GM12878 (cell line): ENCODE results near the gene AKAP12. TPM values are rescaled to one million over a fixed set of nuclear protein-coding genes. Genes with fewer than 3 reads are reported as not detected.

Experiments
- ATAC-seq: fragments of 200-7000 bp; cut with Tn5 transposase; 3 replicates; pipeline ENCODE4 v1.9.1; 2020; ENCODE audit warnings: mild to moderate bottlenecking, moderate library complexity
- BruUV-seq: library from RNA; stranded (reverse); fragments of 400-500 nt; replicated peaks from 2 replicates; lab custom pipeline; 2021; lab: Mats Ljungman, UMichigan
- CTCF ChIA-PET: fragments of 300-600 bp; sonication (Branson Sonifier 250); formaldehyde crosslinking; extraction: SDS; loops from one replicate; lab custom pipeline; 2021; ENCODE audit warnings: inconsistent platforms; lab: Yijun Ruan, JAX
- POLR2A ChIA-PET: fragments of 350-600 bp; formaldehyde crosslinking; extraction: SDS; loops from one replicate; lab custom pipeline; 2021; ENCODE audit warnings: inconsistent platforms; lab: Charles Lee
- RAD21 ChIA-PET: fragments of 300-600 bp; sonication (Branson Sonifier 250); formaldehyde crosslinking; loops from one replicate; lab custom pipeline; 2023; ENCODE audit warnings: antibody characterized with exemption; ENCODE audit not compliant: unreplicated experiment; lab: Charles Lee
- SMC1A ChIA-PET: fragments of 300-600 bp; sonication (Branson Sonifier 250); formaldehyde crosslinking; loops from one replicate; lab custom pipeline; 2023; ENCODE audit not compliant: unreplicated experiment, uncharacterized antibody; lab: Charles Lee
- DNase-seq: peaks from one replicate; pipeline ENCODE4 v3.0.0-alpha.2; 2011; ENCODE audit warnings: low read depth, low spot score
- FAIRE-seq: peaks from 3 replicates; lab custom pipeline; 2011; peaks lifted over from hg19 to GRCh38; lab: Jason Lieb, UNC
- H2AFZ ChIP-seq: 2 replicates; pipeline ENCODE4 v1.6.0; 2011; ENCODE audit warnings: low read depth, low read length, control low read depth; ENCODE audit not compliant: control insufficient read depth
- H3K27ac ChIP-seq: 2 replicates; pipeline ENCODE4 v1.5.1; 2011; ENCODE audit warnings: control low read depth; ENCODE audit not compliant: control insufficient read depth, insufficient read depth
- H3K27me3 ChIP-seq, 2 experiments: replicated peaks in 1 of 2; 2 replicates each; pipeline versions ENCODE4 v1.6.0 to v1.6.1; 2011; ENCODE audit warnings: low read length in 1 of 2; ENCODE audit not compliant: control insufficient read depth in 2 of 2, insufficient read depth in 2 of 2
- H3K36me3 ChIP-seq, 2 experiments: 2 replicates each; pipeline ENCODE4 v1.5.1; 2011; ENCODE audit warnings: low read length in 1 of 2; ENCODE audit not compliant: control insufficient read depth in 2 of 2, insufficient read depth in 2 of 2
- H3K4me1 ChIP-seq: 2 replicates; pipeline ENCODE4 v1.6.1; 2011; ENCODE audit warnings: mild to moderate bottlenecking, low read length, moderate library complexity, mixed read lengths; ENCODE audit not compliant: control insufficient read depth, insufficient read depth
- H3K4me2 ChIP-seq: 2 replicates; pipeline ENCODE4 v1.6.0; 2011; ENCODE audit warnings: control low read depth; ENCODE audit not compliant: control insufficient read depth, insufficient read depth
- H3K4me3 ChIP-seq: fragments of 200-600 bp; sonication (generic); 2 replicates; pipeline ENCODE4 v1.5.1; 2016
- H3K79me2 ChIP-seq: 2 replicates; pipeline ENCODE4 v1.6.0; 2011; ENCODE audit warnings: low read length; ENCODE audit not compliant: control insufficient read depth, insufficient read depth
- H3K9ac ChIP-seq: 2 replicates; pipeline ENCODE4 v1.8.0; 2011; ENCODE audit warnings: low read length, control low read depth, mixed read lengths; ENCODE audit not compliant: control insufficient read depth, insufficient read depth
- H3K9me3 ChIP-seq: replicated peaks from 3 replicates; pipeline ENCODE4 v1.5.1; 2011; ENCODE audit warnings: mild to moderate bottlenecking, low read length; ENCODE audit not compliant: control insufficient read depth, insufficient read depth
- H4K20me1 ChIP-seq: 2 replicates; pipeline ENCODE4 v1.6.0; 2011; ENCODE audit not compliant: control insufficient read depth, insufficient read depth
- ATF3 ChIP-seq: IDR thresholded peaks from 2 replicates; pipeline ENCODE4 v1.6.1; 2011; ENCODE audit warnings: low read depth, mild to moderate bottlenecking, low read length, moderate library complexity, borderline replicate concordance; ENCODE audit errors: extremely low read depth
- BCL11A ChIP-seq: IDR thresholded peaks from 2 replicates; pipeline ENCODE4 v1.6.1; 2011; ENCODE audit warnings: low read depth, low read length
- CREB1 ChIP-seq: IDR thresholded peaks from 2 replicates; pipeline ENCODE4 v1.6.1; 2012; ENCODE audit warnings: low read depth, mild to moderate bottlenecking, inconsistent platforms
- FOS ChIP-seq: IDR thresholded peaks from 3 replicates; pipeline ENCODE4 v1.6.1; 2011; ENCODE audit warnings: borderline replicate concordance; ENCODE audit not compliant: insufficient read length; ENCODE audit errors: extremely low read depth
- MTA3 ChIP-seq: IDR thresholded peaks from 2 replicates; pipeline ENCODE4 v1.6.1; 2012; ENCODE audit warnings: low read length, inconsistent platforms, borderline replicate concordance
- MYB ChIP-seq: fragments of 150-350 bp; IDR thresholded peaks from 2 replicates; pipeline ENCODE4 v1.6.1; 2014; ENCODE audit warnings: mild to moderate bottlenecking, low read depth, low read length, borderline replicate concordance
- MYC ChIP-seq: IDR thresholded peaks from 2 replicates; pipeline ENCODE4 v1.6.1; 2011; ENCODE audit warnings: mild to moderate bottlenecking, low read length, moderate library complexity, inconsistent platforms; ENCODE audit not compliant: insufficient read depth, insufficient replicate concordance, insufficient read length, severe bottlenecking
- SP1 ChIP-seq: IDR thresholded peaks from one replicate; pipeline ENCODE4 v1.6.1; 2011; ENCODE audit warnings: low read depth, low read length
- SRF ChIP-seq, 2 experiments: IDR thresholded peaks; 2 replicates each; pipeline ENCODE4 v1.6.1; 2011; ENCODE audit warnings: low read depth in 2 of 2, low read length in 2 of 2, mild to moderate bottlenecking in 1 of 2, moderate library complexity in 1 of 2
- SUZ12 ChIP-seq: fragments of 200-600 bp; sonication (generic); IDR thresholded peaks from one replicate; pipeline ENCODE4 v1.6.1; 2018; ENCODE audit warnings: antibody characterized with exemption, mild to moderate bottlenecking; ENCODE audit not compliant: unreplicated experiment
- YY1 ChIP-seq: IDR thresholded peaks from 2 replicates; pipeline ENCODE4 v1.6.1; 2011; ENCODE audit warnings: low read depth, mild to moderate bottlenecking, low read length
- ZBED1 ChIP-seq: IDR thresholded peaks from 2 replicates; pipeline ENCODE4 v1.6.1; 2016; ENCODE audit warnings: borderline replicate concordance
- ZNF24 ChIP-seq: fragments of 450-650 bp; IDR thresholded peaks from 2 replicates; pipeline ENCODE4 v1.6.1; 2017; ENCODE audit warnings: antibody characterized with exemption, mild to moderate bottlenecking
- ZNF274 ChIP-seq: IDR thresholded peaks from one replicate; pipeline ENCODE4 v1.8.0; 2011; ENCODE audit not compliant: insufficient read length, insufficient read depth
- ZSCAN29 ChIP-seq: fragments of 450-650 bp; IDR thresholded peaks from 2 replicates; pipeline ENCODE4 v1.6.1; 2017; ENCODE audit warnings: mild to moderate bottlenecking, moderate library complexity
- ZZZ3 ChIP-seq: IDR thresholded peaks from 2 replicates; pipeline ENCODE4 v1.6.1; 2011; ENCODE audit warnings: low read depth; ENCODE audit not compliant: control insufficient read depth, insufficient read length
- WGBS: methylation state at CpG from one replicate; pipeline ENCODE4 v1.1.6; 2016; ENCODE audit warnings: low lambda C conversion rate; ENCODE audit not compliant: insufficient replicate concordance, insufficient coverage; ENCODE audit errors: missing lambda C conversion rate; 5-methylcytosine and 5-hydroxymethylcytosine counted together
- in situ Hi-C: fragments of 300-500 bp; cut with MboI; formaldehyde crosslinking; loops from 9 replicates; pipeline ENCODE4 v1.14.3; 2018; ENCODE audit warnings: mixed read lengths
- intact Hi-C: fragments of 100-400 bp; cut with micrococcal nuclease; formaldehyde crosslinking; loops from one replicate; pipeline ENCODE4 v1.14.2; 2022; ENCODE audit not compliant: unreplicated experiment
- polyA plus RNA-seq, 11 experiments: library from polyadenylated mRNA; depleted of rRNA in 4 of 11; unstranded in 6 of 11; stranded (reverse) in 5 of 11; fragments of >200 nt; fragmentation: Nextera tagmentation in 4 of 11; fragmentation: Illumina TruSeq in 1 of 11; extraction: Ambion mirVana in 4 of 11; extraction: Trizol in 1 of 11; gene quantifications; 1 replicate in 1 of 11; 2 replicates in 10 of 11; pipeline versions ENCODE4 v1.2.1 to v1.2.3, GENCODE V29; 2011 to 2016; ENCODE audit warnings: inconsistent platforms in 2 of 11, missing spikeins in 2 of 11, low read depth in 1 of 11
- total RNA-seq, 4 experiments: library from RNA; depleted of rRNA in 3 of 4; stranded (reverse); fragments of >200 nt in 3 of 4; fragmentation: Illumina TruSeq in 1 of 4; extraction: Trizol in 1 of 4; gene quantifications; 2 replicates each; pipeline versions ENCODE4 v1.2.1 to v1.2.3, GENCODE V29; 2013 to 2021

The AKAP12 gene
- total and polyA plus RNA-seq, 10 of the 15 experiments (the other 5 are each of a cell fraction or from before 2014, with no cell fraction given), result under 0.01 to 0.72 (median 0.06) TPM; not detected in 4

DNA sequence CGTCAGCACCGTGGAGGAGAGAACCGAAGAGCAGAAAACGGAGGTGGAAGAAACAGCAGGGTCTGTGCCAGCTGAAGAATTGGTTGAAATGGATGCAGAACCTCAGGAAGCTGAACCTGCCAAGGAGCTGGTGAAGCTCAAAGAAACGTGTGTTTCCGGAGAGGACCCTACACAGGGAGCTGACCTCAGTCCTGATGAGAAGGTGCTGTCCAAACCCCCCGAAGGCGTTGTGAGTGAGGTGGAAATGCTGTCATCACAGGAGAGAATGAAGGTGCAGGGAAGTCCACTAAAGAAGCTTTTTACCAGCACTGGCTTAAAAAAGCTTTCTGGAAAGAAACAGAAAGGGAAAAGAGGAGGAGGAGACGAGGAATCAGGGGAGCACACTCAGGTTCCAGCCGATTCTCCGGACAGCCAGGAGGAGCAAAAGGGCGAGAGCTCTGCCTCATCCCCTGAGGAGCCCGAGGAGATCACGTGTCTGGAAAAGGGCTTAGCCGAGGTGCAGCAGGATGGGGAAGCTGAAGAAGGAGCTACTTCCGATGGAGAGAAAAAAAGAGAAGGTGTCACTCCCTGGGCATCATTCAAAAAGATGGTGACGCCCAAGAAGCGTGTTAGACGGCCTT is 110.0 kb downstream of the AKAP12 start:
- ChIA-PET RAD21 (no interaction called here), CTCF (interaction anchor here (0.6 to 2.0 kb wide), 4 partner anchors 15 to 335 kb away, joined by 3 to 5 read pairs (median 4); no protein-coding TSS in a partner anchor), POLR2A (no interaction called here), SMC1A (interaction anchor here (0.7 to 1.4 kb wide), 3 partner anchors 11 to 60 kb away, joined by 3 to 4 read pairs (median 3); no protein-coding TSS in a partner anchor)
- Histone ChIP-seq H3K27me3 (no peaks in the 10 kb centered on the region), H2AFZ (no peak overlapping the region), H4K20me1 (no peaks in the 10 kb centered on the region), H3K79me2 (no peaks in the 10 kb centered on the region), H3K27ac (no peak overlapping the region), H3K4me2 (no peak overlapping the region), H3K4me1 (no peaks in the 10 kb centered on the region), H3K9me3 (no peaks in the 10 kb centered on the region), H3K36me3 (no peaks in the 10 kb centered on the region), H3K4me3 (no peak overlapping the region), H3K9ac (no peak overlapping the region)
- 70% methylated on average over 19 of the region's 19 CpGs for WGBS
- FAIRE-seq, result no peak
- intact Hi-C loops (no loop called here), in situ Hi-C loops (no loop called here)
- no TSS peak for BruUV-seq
- TF ChIP-seq BCL11A, result no peak
- TF ChIP-seq MYC, result no peak
- no peak for TF ChIP-seq MTA3
- no peak for TF ChIP-seq MYB
- DNase-seq, result no peak
- no peak for ATAC-seq

GRCh38 chr6:151350442-151351145 is 110.8 kb downstream of the AKAP12 start:
- ChIA-PET POLR2A (no interaction called here), SMC1A (interaction anchor here (0.7 to 1.4 kb wide), 4 partner anchors 12 to 61 kb away, joined by 3 to 4 read pairs (median 3); no protein-coding TSS in a partner anchor), RAD21 (no interaction called here), CTCF (interaction anchor here (1.0 to 2.0 kb wide), 4 partner anchors 16 to 336 kb away, joined by 3 to 5 read pairs (median 4); no protein-coding TSS in a partner anchor)
- Histone ChIP-seq H2AFZ (no peak overlapping the region), H3K4me3 (no peak overlapping the region), H3K27ac (no peak overlapping the region), H3K4me2 (no peak overlapping the region), H3K9me3 (no peaks in the 10 kb centered on the region), H4K20me1 (no peaks in the 10 kb centered on the region), H3K9ac (no peak overlapping the region), H3K27me3 (no peaks in the 10 kb centered on the region), H3K79me2 (no peaks in the 10 kb centered on the region), H3K4me1 (no peaks in the 10 kb centered on the region), H3K36me3 (no peaks in the 10 kb centered on the region)
- BruUV-seq, result no TSS peak
- ATAC-seq (no peak), DNase-seq (no peak), FAIRE-seq (no peak)
- in situ Hi-C loops (no loop called here), intact Hi-C loops (no loop called here)
- 75% methylated on average over 20 of the region's 20 CpGs for WGBS
- TF ChIP-seq SP1 (no peak), ZBED1 (no peak), ZZZ3 (no peak), CREB1 (no peak), ZNF274 (no peak), SUZ12 (no peak), SRF (IDR thresholded peaks at IDR 0.05; ENCODE audit: low read depth in 2 of 2, low read length in 2 of 2) (no peak), YY1 (no peak), ZNF24 (no peak), ATF3 (no peak), FOS (no peak), ZSCAN29 (no peak)
